Ectodermal cell (in vitro differentiated cells): ENCODE measurements around the gene C1orf216.
"Not testable (repeated sequence)": the region's sequence is repeated elsewhere in the genome, so short reads cannot be mapped to it uniquely, and the experiment has no call there.

Source experiments
- H3K27ac ChIP-seq: 2 replicates; pipeline ENCODE4 v1.7.0; 2013; ENCODE audit warnings: mild to moderate bottlenecking, low read depth, low read length; ENCODE audit not compliant: insufficient read depth, poor library complexity, severe bottlenecking
- H3K27me3 ChIP-seq: 2 replicates; pipeline ENCODE4 v1.7.0; 2013; ENCODE audit warnings: mild to moderate bottlenecking, low read length; ENCODE audit not compliant: insufficient read depth, control insufficient read depth, poor library complexity, severe bottlenecking
- H3K36me3 ChIP-seq: one replicate; pipeline ENCODE4 v1.7.0; 2013; ENCODE audit warnings: low read length; ENCODE audit not compliant: control insufficient read depth, insufficient read depth
- H3K4me1 ChIP-seq: one replicate; pipeline ENCODE4 v1.7.0; 2013; ENCODE audit warnings: low read length; ENCODE audit not compliant: control insufficient read depth, insufficient read depth
- H3K4me3 ChIP-seq: 2 replicates; pipeline ENCODE4 v1.7.0; 2013; ENCODE audit warnings: low read depth, low read length, control low read depth; ENCODE audit not compliant: insufficient read depth
- H3K9me3 ChIP-seq: 2 replicates; pipeline ENCODE4 v1.7.0; 2013; ENCODE audit warnings: mild to moderate bottlenecking, low read length, moderate library complexity; ENCODE audit not compliant: control insufficient read depth
- WGBS, 2 experiments: methylation state at CpG; one replicate each; pipeline ENCODE4 v1.1.7; 2013; ENCODE audit warnings: missing lambda C conversion rate in 2 of 2; 5-methylcytosine and 5-hydroxymethylcytosine counted together

Gene C1orf216

GRCh38 chr1:35726450-35727433 is 8.1 kb upstream of the C1orf216 start:
- WGBS, 2 experiments: 61 to 68% methylated on average over 10 to 11 of the region's 11 CpGs
- Histone ChIP-seq H3K4me1 (peaks cover 9% of the 10 kb centered on the region), H3K27me3 (no peaks in the 10 kb centered on the region), H3K36me3 (no peaks in the 10 kb centered on the region), H3K27ac (no peak overlapping the region), H3K4me3 (no peak overlapping the region), H3K9me3 (no peaks in the 10 kb centered on the region)

GRCh38 chr1:35725596-35725995 is 6.9 kb upstream of the C1orf216 start:
- Histone ChIP-seq H3K27ac (peak overlapping the region; percentile 16), H3K4me3 (no peak overlapping the region), H3K9me3 (no peaks in the 10 kb centered on the region), H3K4me1 (peaks cover 9% of the 10 kb centered on the region), H3K36me3 (no peaks in the 10 kb centered on the region), H3K27me3 (no peaks in the 10 kb centered on the region)
- WGBS, 2 experiments: 69 to 74% methylated on average over 10 of the region's 10 CpGs

GRCh38 chr1:35717911-35718476 is 690 bp downstream of the C1orf216 start:
- 2 to 4% methylated on average over 9 to 10 of the region's 10 CpGs for WGBS, 2 experiments
- Histone ChIP-seq H3K4me3 (peak overlapping the region; percentile 67), H3K9me3 (no peaks in the 10 kb centered on the region), H3K36me3 (peaks cover 1% of the 10 kb centered on the region), H3K27ac (peak overlapping the region; percentile 36), H3K27me3 (no peaks in the 10 kb centered on the region), H3K4me1 (peaks cover 9% of the 10 kb centered on the region)

- no peak overlapping the region for H3K4me3 ChIP-seq
- H3K27ac ChIP-seq: no peak overlapping the region
- WGBS, 2 experiments: 51 to 53% methylated on average over 15 of the region's 15 CpGs
Measured at GRCh38 chr1:35715568-35716002, 3.1 kb downstream of the C1orf216 start.

GRCh38 chr1:35714921-35715567 is 3.6 kb downstream of the C1orf216 start:
- Histone ChIP-seq H3K9me3 (no peaks in the 10 kb centered on the region), H3K4me1 (peaks cover 9% of the 10 kb centered on the region), H3K27me3 (no peaks in the 10 kb centered on the region), H3K36me3 (peaks cover 3% of the 10 kb centered on the region), H3K27ac (no peak overlapping the region), H3K4me3 (no peak overlapping the region)
- WGBS, 2 experiments: 88 to 91% methylated on average over 2 of the region's 2 CpGs

More at GRCh38 chr1:35715568-35716002, 3.1 kb downstream of the C1orf216 start:
- no peaks in the 10 kb centered on the region for H3K27me3 ChIP-seq
- no peaks in the 10 kb centered on the region for H3K9me3 ChIP-seq
- H3K4me1 ChIP-seq: peaks cover 9% of the 10 kb centered on the region
- H3K36me3 ChIP-seq: peaks cover 3% of the 10 kb centered on the region

GRCh38 chr1:35711098-35711497 is 7.6 kb downstream of the C1orf216 start:
- H3K4me3 ChIP-seq, H3K27me3 ChIP-seq, H3K27ac ChIP-seq, H3K9me3 ChIP-seq, H3K36me3 ChIP-seq: not testable (repeated sequence)
- peaks cover 21% of the 10 kb centered on the region for H3K4me1 ChIP-seq
- 91% methylated on average over 5 of the region's 5 CpGs for WGBS, 2 experiments

GRCh38 chr1:35708952-35709351 is 9.7 kb downstream of the C1orf216 start:
- no peak overlapping the region for H3K27ac ChIP-seq
- H3K4me1 ChIP-seq: peaks cover 21% of the 10 kb centered on the region
- 94 to 100% methylated on average over 1 of the region's 1 CpG for WGBS, 2 experiments
- peak overlapping the region; percentile 55 for H3K4me3 ChIP-seq
- H3K9me3 ChIP-seq: no peaks in the 10 kb centered on the region
- peaks cover 3% of the 10 kb centered on the region for H3K36me3 ChIP-seq
- H3K27me3 ChIP-seq: no peaks in the 10 kb centered on the region

- Histone ChIP-seq H3K4me1 (peaks cover 21% of the 10 kb centered on the region), H3K27ac (peak overlapping the region; percentile 89), H3K4me3 (peak overlapping the region; percentile 55), H3K9me3 (no peaks in the 10 kb centered on the region), H3K36me3 (peaks cover 3% of the 10 kb centered on the region), H3K27me3 (no peaks in the 10 kb centered on the region)
- 23 to 28% methylated on average over 12 to 14 of the region's 14 CpGs for WGBS, 2 experiments
Measured at GRCh38 chr1:35708441-35708921, 10.2 kb downstream of the C1orf216 start.

- Histone ChIP-seq H3K27me3 (no peaks in the 10 kb centered on the region), H3K36me3 (peaks cover under 1% of the 10 kb centered on the region), H3K4me3 (peak overlapping the region; percentile 55), H3K4me1 (peaks cover 21% of the 10 kb centered on the region), H3K9me3 (no peaks in the 10 kb centered on the region), H3K27ac (peak overlapping the region; percentile 89)
- whole genome bisulfite sequencing, 2 experiments: 0 to 1% methylated on average over 76 of the region's 76 CpGs
Measured at GRCh38 chr1:35707601-35708440, 10.9 kb downstream of the C1orf216 start.
